NCI-H748 (cell line): ENCODE measurements around the gene ZNF584.

Source experiments
- DNase-seq: peaks from one replicate; lab custom pipeline; 2025; ENCODE audit not compliant: unreplicated experiment; lab: John Stamatoyannopoulos, UW

The ZNF584 gene

GRCh38 chr19:58385891-58386575, 22.4 kb upstream of the ZNF584 start:
- no peak for DNase-seq

GRCh38 chr19:58386576-58387337, 21.7 kb upstream of the ZNF584 start, which contains the start of gene RPS5:
RPS5 (plus strand) TSS chr19:58387269; CDS start chr19:58388138, 869 bp downstream.
- DNase-seq: peak; percentile 100

GRCh38 chr19:58387338-58388174, 20.9 kb upstream of the ZNF584 start:
- no peak for DNase-seq

GRCh38 chr19:58388175-58388526, 20.3 kb upstream of the ZNF584 start:
- no peak for DNase-seq

- no peak for DNase-seq
These were observed 15.3 kb upstream of the ZNF584 start for GRCh38 chr19:58392945-58393724.

GRCh38 chr19:58393725-58394033, 14.8 kb upstream of the ZNF584 start:
- DNase-seq: no peak

- DNase-seq: no peak
These were observed 13.6 kb upstream of the ZNF584 start for GRCh38 chr19:58394821-58395219.

- peak; percentile 63 for DNase-seq
These were observed 13.1 kb upstream of the ZNF584 start, which contains the start of gene RNF225 for GRCh38 chr19:58395220-58395978. RNF225 (plus strand) TSS chr19:58395656; CDS start chr19:58396090, 434 bp downstream.

GRCh38 chr19:58395979-58396627, 12.3 kb upstream of the ZNF584 start:
- no peak for DNase-seq

- no peak for DNase-seq
These were observed 11.5 kb upstream of the ZNF584 start for GRCh38 chr19:58396691-58397532.

- DNase-seq: no peak
These were observed 10.9 kb upstream of the ZNF584 start for GRCh38 chr19:58397533-58398037.

GRCh38 chr19:58398087-58398486, 10.4 kb upstream of the ZNF584 start:
- no peak for DNase-seq

GRCh38 chr19:58398545-58398944, 9.9 kb upstream of the ZNF584 start:
- DNase-seq: no peak

- no peak for DNase-seq
These were observed 8.5 kb upstream of the ZNF584 start for GRCh38 chr19:58399903-58400302.

GRCh38 chr19:58400316-58400915, 8.0 kb upstream of the ZNF584 start:
- DNase-seq: peak; percentile 74

- peak; percentile 100 for DNase-seq
These were observed 7.3 kb upstream of the ZNF584 start for GRCh38 chr19:58400916-58401839.

- DNase-seq: peak; percentile 44
These were observed 6.5 kb upstream of the ZNF584 start for GRCh38 chr19:58401840-58402421.
